IMR-90 (cell line): ENCODE data around the gene CDIP1. TPM values are rescaled to one million over a fixed set of nuclear protein-coding genes. Genes with fewer than 3 reads are reported as not detected.

Experiments
- ATAC-seq: fragments of 200-7000 bp; cut with Tn5 transposase; 2 replicates; pipeline ENCODE4 v1.9.1; 2020; ENCODE audit warnings: low read depth, mild to moderate bottlenecking, moderate library complexity
- BruUV-seq: library from RNA; stranded (reverse); fragments of 400-500 nt; replicated peaks from 2 replicates; lab custom pipeline; 2021; lab: Mats Ljungman, UMichigan
- CTCF ChIA-PET: fragments of 300-600 bp; formaldehyde crosslinking; extraction: SDS; loops from one replicate; lab custom pipeline; 2021; ENCODE audit warnings: antibody characterized with exemption; lab: Yijun Ruan, JAX
- POLR2A ChIA-PET: fragments of 300-600 bp; sonication (Branson Sonifier 250); formaldehyde crosslinking; loops from one replicate; lab custom pipeline; 2022; ENCODE audit warnings: antibody characterized with exemption; ENCODE audit not compliant: unreplicated experiment; lab: Charles Lee
- DNase-seq: peaks from one replicate; pipeline ENCODE4 v3.0.0; 2013
- H2AFZ ChIP-seq: replicated peaks from 2 replicates; pipeline ENCODE3; 2013; ENCODE audit warnings: low read length, mild to moderate bottlenecking; ENCODE audit not compliant: poor library complexity
- H2AK5ac ChIP-seq: 2 replicates; pipeline ENCODE4 v1.6.1; 2013; ENCODE audit warnings: low read depth, low read length, inconsistent platforms
- H2AK9ac ChIP-seq: replicated peaks from 2 replicates; pipeline ENCODE3; 2013; ENCODE audit warnings: mild to moderate bottlenecking, low read depth, low read length, moderate library complexity; ENCODE audit not compliant: poor library complexity
- H2BK120ac ChIP-seq: 2 replicates; pipeline ENCODE4 v1.6.1; 2013; ENCODE audit warnings: low read depth, low read length, inconsistent platforms
- H2BK15ac ChIP-seq: 3 replicates; pipeline ENCODE4 v1.6.1; 2013; ENCODE audit warnings: low read depth, low read length, inconsistent platforms
- H2BK20ac ChIP-seq: 2 replicates; pipeline ENCODE4 v1.6.1; 2013; ENCODE audit warnings: low read depth, mild to moderate bottlenecking, inconsistent platforms, low read length, moderate library complexity
- H2BK5ac ChIP-seq: 2 replicates; pipeline ENCODE4 v1.6.1; 2013; ENCODE audit warnings: mild to moderate bottlenecking, low read depth, low read length, inconsistent platforms; ENCODE audit not compliant: poor library complexity, severe bottlenecking
- H3K14ac ChIP-seq: replicated peaks from 2 replicates; pipeline ENCODE4 v1.6.1; 2013; ENCODE audit warnings: low read depth, low read length, inconsistent platforms
- H3K18ac ChIP-seq: 2 replicates; pipeline ENCODE4 v1.6.1; 2013; ENCODE audit warnings: low read depth, low read length, control low read depth
- H3K23ac ChIP-seq: 2 replicates; pipeline ENCODE4 v1.6.1; 2013; ENCODE audit warnings: low read depth, low read length, inconsistent platforms
- H3K27ac ChIP-seq: 2 replicates; pipeline ENCODE4 v1.5.1; 2013; ENCODE audit warnings: mild to moderate bottlenecking, control low read depth, low read length; ENCODE audit not compliant: insufficient read depth
- H3K27me3 ChIP-seq: 2 replicates; pipeline ENCODE4 v1.6.1; 2013; ENCODE audit warnings: low read length; ENCODE audit not compliant: control insufficient read depth, insufficient read depth
- H3K36me3 ChIP-seq: 2 replicates; pipeline ENCODE4 v1.6.1; 2013; ENCODE audit warnings: low read length, mixed read lengths; ENCODE audit not compliant: control insufficient read depth, insufficient read depth
- H3K4ac ChIP-seq: 2 replicates; pipeline ENCODE4 v1.6.1; 2013; ENCODE audit warnings: low read depth, low read length, inconsistent platforms
- H3K4me1 ChIP-seq: 2 replicates; pipeline ENCODE4 v1.6.1; 2013; ENCODE audit warnings: low read length, mixed read lengths; ENCODE audit not compliant: control insufficient read depth, insufficient read depth
- H3K4me2 ChIP-seq: 2 replicates; pipeline ENCODE4 v1.6.1; 2013; ENCODE audit warnings: low read depth, mild to moderate bottlenecking, control low read depth, low read length, moderate library complexity
- H3K4me3 ChIP-seq: 2 replicates; pipeline ENCODE4 v1.5.1; 2013; ENCODE audit warnings: low read depth, mild to moderate bottlenecking, control low read depth, low read length, moderate library complexity; ENCODE audit not compliant: insufficient read depth
- H3K56ac ChIP-seq: 2 replicates; pipeline ENCODE4 v1.6.1; 2013; ENCODE audit warnings: low read length, inconsistent platforms; ENCODE audit not compliant: insufficient read depth; ENCODE audit errors: extremely low read depth
- H3K79me1 ChIP-seq, 2 experiments: 2 replicates each; pipeline ENCODE4 v1.6.1; 2013; ENCODE audit warnings: low read length in 2 of 2, inconsistent platforms in 1 of 2, low read depth in 1 of 2
- H3K9ac ChIP-seq: 2 replicates; pipeline ENCODE4 v1.6.1; 2013; ENCODE audit warnings: low read depth, low read length, control low read depth
- H3K9me1 ChIP-seq: 2 replicates; pipeline ENCODE4 v1.6.1; 2013; ENCODE audit warnings: low read length, inconsistent platforms; ENCODE audit not compliant: insufficient read depth
- H3K9me3 ChIP-seq: 2 replicates; pipeline ENCODE4 v1.6.1; 2013; ENCODE audit warnings: low read length; ENCODE audit not compliant: control insufficient read depth, insufficient read depth
- H4K20me1 ChIP-seq: 2 replicates; pipeline ENCODE4 v1.6.1; 2013; ENCODE audit warnings: low read length, inconsistent platforms; ENCODE audit not compliant: insufficient read depth
- H4K5ac ChIP-seq: 2 replicates; pipeline ENCODE4 v1.6.1; 2013; ENCODE audit warnings: mild to moderate bottlenecking, low read depth, low read length, control low read depth
- H4K8ac ChIP-seq, 2 experiments: 2 replicates each; pipeline ENCODE4 v1.6.1; 2013; ENCODE audit warnings: low read depth in 2 of 2, low read length in 2 of 2, control low read depth in 1 of 2, inconsistent platforms in 1 of 2
- H4K91ac ChIP-seq: 2 replicates; pipeline ENCODE4 v1.6.1; 2013; ENCODE audit warnings: low read depth, low read length, inconsistent platforms; ENCODE audit not compliant: insufficient read depth
- BHLHE40 ChIP-seq: fragments of 150-350 bp; IDR thresholded peaks from 2 replicates; pipeline ENCODE4 v1.6.1; 2016; ENCODE audit warnings: mild to moderate bottlenecking, low read depth, low read length
- CHD1 ChIP-seq: IDR thresholded peaks from 2 replicates; pipeline ENCODE4 v1.6.1; 2012; ENCODE audit warnings: low read depth, low read length, improper control_type of control experiment
- CTCF ChIP-seq: conservative IDR thresholded peaks from 2 replicates; pipeline ENCODE4 v1.5.1; 2012; ENCODE audit warnings: mild to moderate bottlenecking, low read depth, low read length, improper control_type of control experiment
- ELK1 ChIP-seq: fragments of 150-350 bp; IDR thresholded peaks from 2 replicates; pipeline ENCODE4 v1.6.1; 2016; ENCODE audit warnings: low read depth, mild to moderate bottlenecking, low read length, moderate library complexity, borderline replicate concordance
- FOS ChIP-seq: fragments of 150-350 bp; IDR thresholded peaks from 2 replicates; pipeline ENCODE4 v1.6.1; 2016; ENCODE audit warnings: low read depth, low read length
- MAFK ChIP-seq: IDR thresholded peaks from 2 replicates; pipeline ENCODE4 v1.6.1; 2012; ENCODE audit warnings: low read depth, low read length, improper control_type of control experiment
- MAZ ChIP-seq: IDR thresholded peaks from 2 replicates; pipeline ENCODE4 v1.6.1; 2012; ENCODE audit warnings: low read depth, mild to moderate bottlenecking, low read length, improper control_type of control experiment, moderate library complexity, borderline replicate concordance
- MXI1 ChIP-seq: IDR thresholded peaks from 2 replicates; pipeline ENCODE4 v1.6.1; 2012; ENCODE audit warnings: low read depth, mild to moderate bottlenecking, low read length, moderate library complexity, borderline replicate concordance
- NFE2L2 ChIP-seq: fragments of 150-350 bp; IDR thresholded peaks from 2 replicates; pipeline ENCODE4 v1.6.1; 2016; ENCODE audit warnings: low read depth, mild to moderate bottlenecking, low read length
- POLR2A ChIP-seq: IDR thresholded peaks from 2 replicates; pipeline ENCODE4 v1.6.1; 2012; ENCODE audit warnings: mild to moderate bottlenecking, low read depth, low read length
- RAD21 ChIP-seq: IDR thresholded peaks from 2 replicates; pipeline ENCODE4 v1.6.1; 2012; ENCODE audit warnings: low read length, improper control_type of control experiment
- RCOR1 ChIP-seq: IDR thresholded peaks from 2 replicates; pipeline ENCODE4 v1.6.1; 2012; ENCODE audit warnings: mild to moderate bottlenecking, low read length, improper control_type of control experiment; ENCODE audit not compliant: insufficient replicate concordance
- RFX5 ChIP-seq: IDR thresholded peaks from 2 replicates; pipeline ENCODE4 v1.8.0; 2012; ENCODE audit warnings: low read depth, mild to moderate bottlenecking, low read length, moderate library complexity
- SMC3 ChIP-seq: fragments of 150-350 bp; IDR thresholded peaks from 2 replicates; pipeline ENCODE4 v1.6.1; 2016; ENCODE audit warnings: low read depth, mild to moderate bottlenecking, antibody characterized with exemption, low read length, moderate library complexity
- USF2 ChIP-seq: fragments of 150-350 bp; IDR thresholded peaks from 2 replicates; pipeline ENCODE4 v1.6.1; 2017; ENCODE audit warnings: mild to moderate bottlenecking, antibody characterized with exemption, low read length, low read depth
- WGBS, 2 experiments: methylation state at CpG; one replicate each; pipeline versions ENCODE4 v1.1.5 to v1.1.7; 2013; ENCODE audit warnings: missing lambda C conversion rate in 2 of 2; ENCODE audit not compliant: insufficient read length in 1 of 2; ENCODE audit errors: extremely low coverage in 2 of 2; 5-methylcytosine and 5-hydroxymethylcytosine counted together
- dilution Hi-C: fragments of 300-500 bp; cut with HindIII; formaldehyde crosslinking; loops from one replicate; pipeline ENCODE4 v1.14.3; 2018; ENCODE audit warnings: low sequenced_read_pairs; ENCODE audit not compliant: unreplicated experiment
- in situ Hi-C: fragments of 300-500 bp; cut with MboI; formaldehyde crosslinking; loops from 3 replicates; pipeline ENCODE4 v1.14.3; 2019; ENCODE audit warnings: low sequenced_read_pairs, inconsistent platforms, mixed read lengths
- intact Hi-C: fragments of 100-400 bp; cut with micrococcal nuclease; formaldehyde crosslinking; loops from 2 replicates; pipeline ENCODE4 v1.10.0; 2022
- polyA plus RNA-seq, 3 experiments: library from polyadenylated mRNA; depleted of rRNA; stranded (reverse); fragments of >200 nt; gene quantifications; 2 replicates each; pipeline ENCODE4 v1.2.3, GENCODE V29; 2012; ENCODE audit warnings: low replicate concordance in 1 of 3
- total RNA-seq: library from RNA; depleted of rRNA; stranded (reverse); fragments of >200 nt; gene quantifications from 2 replicates; pipeline ENCODE4 v1.2.3, GENCODE V29; 2012

Gene CDIP1
- total and polyA plus RNA-seq, 2 of the 4 experiments (the other 2 are of a cell fraction) = 4.8 to 14.6 TPM

- Histone ChIP-seq H3K4ac (peak overlapping the region; percentile 44), H3K9ac (no peak overlapping the region), H3K23ac (no peak overlapping the region), H4K5ac (no peak overlapping the region), H3K27me3 (no peaks in the 10 kb centered on the region), H3K18ac (no peak overlapping the region), H3K9me1 (peaks cover 12% of the 10 kb centered on the region), H2BK5ac (no peak overlapping the region), H2AK5ac (peak overlapping the region; percentile 80), H4K20me1 (peaks cover 11% of the 10 kb centered on the region), H3K4me3 (no peak overlapping the region), H3K56ac (no peak overlapping the region), H3K36me3 (peaks cover 39% of the 10 kb centered on the region), H2AK9ac (peak overlapping the region; percentile 43), H2BK20ac (no peak overlapping the region), H2BK120ac (no peak overlapping the region), H3K9me3 (no peaks in the 10 kb centered on the region), H3K4me2 (no peak overlapping the region), H3K27ac (no peak overlapping the region), H3K4me1 (peaks cover 8% of the 10 kb centered on the region), H4K91ac (no peak overlapping the region), H4K8ac (peak overlapping the region in 1 of 2 experiments; percentile 71; a peak in 1 of 4 replicates), H3K14ac (no peak overlapping the region), H2AFZ (peak overlapping the region; percentile 72), H2BK15ac (no peak overlapping the region), H3K79me1 (peaks cover 9 to 66% of the 10 kb centered on the region in 2 experiments)
- ChIA-PET POLR2A (no interaction called here), CTCF (interaction anchor here (0.7 to 2.4 kb wide), 3 partner anchors 42 to 63 kb away, joined by 3 to 7 read pairs (median 4); no protein-coding TSS in a partner anchor)
- DNase-seq (peak; percentile 82), ATAC-seq (peak; percentile 95)
- no peak for TF ChIP-seq RFX5
- no peak for TF ChIP-seq POLR2A
- TF ChIP-seq RAD21 = peak; percentile 91
- TF ChIP-seq MAFK = no peak
- TF ChIP-seq BHLHE40 = no peak
- TF ChIP-seq MXI1 = peak; percentile 64; the same call in 1 of the 2 replicates
- TF ChIP-seq SMC3 = peak; percentile 76
- no peak for TF ChIP-seq MAZ
- TF ChIP-seq RCOR1 = no peak
- TF ChIP-seq CTCF = peak; percentile 84
- no peak for TF ChIP-seq CHD1
- no peak for TF ChIP-seq FOS
- TF ChIP-seq USF2 = no peak
- TF ChIP-seq NFE2L2 = no peak
- TF ChIP-seq ELK1 = no peak
- no TSS peak for BruUV-seq
- 13% methylated on average over 2 of the region's 3 CpGs; no CpG with 5 or more reads in 1 of the 2 experiments for WGBS, 2 experiments
- intact Hi-C loops = loop anchor here (1.0 to 2.0 kb wide), 2 partner anchors 42 to 79 kb away; no protein-coding TSS in a partner anchor
- in situ Hi-C loops = loop anchor here (25.0 kb wide), 1 partner anchor 456 kb away; the partner anchor contains the start of gene SEC14L5
- dilution Hi-C loops = no loop called here
Observed at GRCh38 chr16:4506450-4506849, 32.1 kb downstream of the CDIP1 start.
